Fibroblast of villous mesenchyme (primary cell): Measurements from ENCODE around the gene NSUN6. TPM values are rescaled to one million over a fixed set of nuclear protein-coding genes. Genes with fewer than 3 reads are reported as not detected.

ENCODE experiments used
- DNase-seq: peaks from one replicate; pipeline ENCODE4 v3.0.0-alpha.2; 2010; ENCODE audit warnings: low read depth
- H3K4me3 ChIP-seq: 2 replicates; pipeline ENCODE4 v1.5.1; 2011; ENCODE audit warnings: low read depth, mild to moderate bottlenecking, low read length
- CTCF ChIP-seq: IDR thresholded peaks from 2 replicates; pipeline ENCODE4 v1.5.1; 2012; ENCODE audit warnings: low read depth, mild to moderate bottlenecking, low read length; ENCODE audit not compliant: insufficient read depth
- total RNA-seq: library from RNA; depleted of rRNA; stranded (reverse); fragments of >200 nt; gene quantifications from 2 replicates; pipeline ENCODE4 v1.2.3, GENCODE V29; 2012

Gene NSUN6
- total RNA-seq, 1 donor = 8.6 TPM

- H3K4me3 ChIP-seq = no peak overlapping the region
- DNase-seq = no peak
- TF ChIP-seq CTCF = no peak
Observed at GRCh38 chr10:18687195-18687594, 35.8 kb upstream of the NSUN6 start.

DNA sequence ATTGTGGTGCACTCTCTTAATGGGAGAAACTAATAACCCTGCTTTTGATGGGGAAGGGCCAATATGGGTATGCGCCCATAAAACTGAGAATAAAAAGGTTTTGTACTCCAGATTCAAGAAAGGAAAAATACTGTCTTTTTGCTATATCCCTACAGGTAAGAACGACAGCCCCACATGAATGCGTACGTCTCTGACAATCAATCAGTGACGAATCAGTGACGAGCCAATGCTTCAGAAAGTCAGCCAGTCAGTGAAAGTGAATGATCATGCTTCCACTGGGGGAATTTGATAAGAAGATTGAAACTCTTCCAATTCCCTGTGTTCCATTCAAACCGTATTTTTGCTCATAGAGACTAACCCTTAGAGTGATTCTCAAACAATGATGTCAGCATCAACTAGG, 34.2 kb upstream of the NSUN6 start:
- no peak overlapping the region for H3K4me3 ChIP-seq
- TF ChIP-seq CTCF = no peak
- DNase-seq = no peak

- no peak for DNase-seq
- no peak overlapping the region for H3K4me3 ChIP-seq
- no peak for TF ChIP-seq CTCF
Observed at GRCh38 chr10:18684953-18685352, 33.6 kb upstream of the NSUN6 start.

GRCh38 chr10:18684416-18684815, 33.0 kb upstream of the NSUN6 start:
- TF ChIP-seq CTCF = no peak
- H3K4me3 ChIP-seq = no peak overlapping the region
- DNase-seq = no peak

DNA sequence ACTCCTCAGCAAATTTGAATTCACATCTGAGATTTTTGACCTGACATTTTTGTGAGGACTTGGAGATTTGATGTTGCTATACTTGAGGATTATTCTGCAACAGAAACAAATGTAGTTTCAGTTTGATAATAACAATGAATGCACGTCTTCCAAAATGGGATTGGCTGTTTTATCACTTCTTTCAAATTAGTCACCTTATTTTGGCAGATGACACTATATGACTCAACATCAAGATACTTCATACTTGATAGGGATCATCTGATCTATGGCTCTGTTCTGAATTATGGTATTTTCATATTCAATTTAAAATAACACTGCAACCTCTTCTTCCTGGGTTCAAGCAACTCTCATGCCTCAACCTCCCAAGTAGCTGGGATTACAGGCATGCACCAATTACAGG, 32.0 kb upstream of the NSUN6 start:
- TF ChIP-seq CTCF = no peak
- no peak overlapping the region for H3K4me3 ChIP-seq
- DNase-seq = peak; percentile 54

GRCh38 chr10:18681971-18682411, 30.6 kb upstream of the NSUN6 start:
- H3K4me3 ChIP-seq = no peak overlapping the region
- no peak for TF ChIP-seq CTCF
- DNase-seq = peak; percentile 38

DNA sequence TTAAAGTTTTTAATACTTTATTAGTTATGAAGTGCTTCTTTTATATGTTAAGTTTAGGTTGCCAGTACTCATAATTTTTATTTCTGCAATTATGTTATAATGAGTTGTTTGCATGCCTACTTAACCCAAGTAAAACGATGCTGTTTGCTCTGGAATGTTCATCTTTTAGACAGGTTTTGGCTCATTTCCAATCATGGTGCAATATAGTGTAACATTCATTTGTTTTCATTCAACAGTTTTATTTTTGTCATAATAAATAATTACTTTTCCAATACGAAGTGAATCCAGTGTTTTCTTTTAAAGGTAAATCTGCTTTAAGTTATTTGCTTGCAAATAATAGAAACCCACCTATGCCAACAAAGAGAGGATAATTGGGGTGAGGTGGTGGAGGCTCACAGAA, 30.0 kb upstream of the NSUN6 start:
- H3K4me3 ChIP-seq = no peak overlapping the region
- TF ChIP-seq CTCF = no peak
- peak; percentile 78 for DNase-seq
